SK-N-MC (cell line): ENCODE data around the gene PPIH.
"Not testable (repeated sequence)": the region's sequence is repeated elsewhere in the genome, so short reads cannot be mapped to it uniquely, and the experiment has no call there.

Source experiments
- DNase-seq: peaks from one replicate; pipeline ENCODE4 v3.0.0-alpha.2; 2011; ENCODE audit warnings: low read depth, low spot score
- H3K27ac ChIP-seq: fragments of 200-600 bp; sonication (generic); 2 replicates; pipeline ENCODE4 v1.5.1; 2016; ENCODE audit warnings: mixed run types
- H3K36me3 ChIP-seq: fragments of 200-600 bp; sonication (generic); 2 replicates; pipeline ENCODE4 v1.6.1; 2017; ENCODE audit warnings: antibody characterized with exemption, low read length, mixed read lengths; ENCODE audit not compliant: insufficient read depth
- H3K4me3 ChIP-seq: fragments of 200-600 bp; sonication (generic); 2 replicates; pipeline ENCODE4 v1.5.1; 2016
- H3K9ac ChIP-seq: fragments of 200-600 bp; sonication (generic); 2 replicates; pipeline ENCODE4 v1.8.0; 2017; ENCODE audit warnings: mixed run types, mixed read lengths; ENCODE audit not compliant: insufficient read length
- H3K9me3 ChIP-seq: fragments of 200-600 bp; sonication (generic); 2 replicates; pipeline ENCODE4 v1.6.1; 2017; ENCODE audit warnings: low read depth, mild to moderate bottlenecking, antibody characterized with exemption, low read length, moderate library complexity, mixed read lengths
- EZH2 ChIP-seq: fragments of 200-600 bp; sonication (generic); IDR thresholded peaks from one replicate; pipeline ENCODE4 v1.6.1; 2017; ENCODE audit warnings: antibody characterized with exemption
- FOXP2 ChIP-seq: optimal IDR thresholded peaks from 2 replicates; pipeline ENCODE3; 2011; ENCODE audit warnings: mild to moderate bottlenecking, moderate library complexity; ENCODE audit not compliant: insufficient read depth; ENCODE audit errors: extremely low read length, control extremely low read depth
- POLR2AphosphoS5 ChIP-seq: IDR thresholded peaks from 2 replicates; pipeline ENCODE4 v1.6.1; 2012; ENCODE audit warnings: mild to moderate bottlenecking, low read depth, low read length, borderline replicate concordance

The PPIH gene

DNA sequence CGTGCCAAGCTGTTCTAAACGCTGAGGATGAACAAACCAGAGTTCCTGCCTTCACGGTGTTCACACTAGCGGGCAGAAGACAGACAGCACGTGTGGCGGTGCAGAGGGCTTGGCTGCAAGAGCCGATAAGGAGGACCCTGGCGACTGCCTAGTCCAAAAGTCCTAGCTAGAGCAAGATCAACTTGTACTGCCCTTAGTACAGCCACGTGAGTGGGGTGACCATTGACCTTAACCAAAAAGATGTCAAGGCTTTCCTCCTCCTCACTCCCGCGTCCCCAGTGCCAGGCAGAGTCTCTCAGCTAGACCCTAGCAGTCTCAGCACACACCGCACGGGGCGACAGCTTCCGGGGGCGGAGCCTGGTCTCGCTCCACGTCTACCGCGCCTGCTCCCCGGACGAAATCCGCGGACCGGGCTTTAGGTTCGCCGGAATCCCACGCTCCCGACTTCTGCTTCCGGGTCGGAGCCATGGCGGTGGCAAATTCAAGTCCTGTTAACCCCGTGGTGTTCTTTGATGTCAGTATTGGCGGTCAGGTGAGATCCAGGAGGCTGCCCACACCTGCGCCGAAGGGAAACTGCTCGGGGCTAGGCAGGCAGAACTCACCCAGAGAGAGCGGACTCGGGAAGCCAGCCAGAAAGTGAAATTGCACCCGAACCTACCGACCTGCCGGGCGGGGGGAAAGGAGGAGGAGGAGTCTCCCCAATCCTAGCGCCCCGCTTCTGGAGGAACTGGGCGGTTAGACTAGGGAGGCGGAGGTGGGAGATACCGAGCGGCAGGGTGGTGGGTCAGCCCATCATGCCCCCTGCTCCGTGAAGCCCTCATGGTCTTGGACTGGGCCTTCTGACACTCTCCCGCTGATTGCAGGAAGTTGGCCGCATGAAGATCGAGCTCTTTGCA, at the start of gene PPIH:
Gene PPIH, plus strand, starts transcription at position 443 of the 896 bp plus-strand sequence. Its CDS starts 24 bp downstream, at position 467.
- H3K4me3 ChIP-seq = peak within 1 kb of the TSS; percentile 91
- H3K9ac ChIP-seq = peak within 1 kb of the TSS; percentile 82
- peak; percentile 52 for DNase-seq
- H3K36me3 ChIP-seq = peaks cover 33% of the 10 kb centered on the region
- peak; percentile 99 for TF ChIP-seq POLR2AphosphoS5
- no peak for TF ChIP-seq FOXP2
- H3K27ac ChIP-seq = peak within 1 kb of the TSS; percentile 52; the same call in 1 of the 2 replicates
- no peaks in the 10 kb centered on the region for H3K9me3 ChIP-seq

DNA sequence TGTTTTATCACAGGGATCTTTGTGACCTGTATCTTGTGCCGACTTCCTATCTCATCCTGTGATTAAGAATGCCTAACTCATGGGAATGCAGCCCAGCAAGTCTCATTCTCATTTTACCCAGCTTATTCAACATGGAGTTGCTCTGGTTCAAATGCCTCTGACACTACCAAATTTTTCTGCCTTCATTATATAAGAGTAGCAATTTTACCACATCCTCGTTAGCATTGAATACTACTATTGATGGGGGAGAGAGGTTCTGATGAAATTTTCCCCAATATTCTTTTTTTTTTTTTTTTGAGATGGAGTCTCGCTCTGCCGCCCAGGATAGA, 44.5 kb upstream of the PPIH start:
- TF ChIP-seq POLR2AphosphoS5 (no peak), FOXP2 (no peak), EZH2 (no peak)
- no peak overlapping the region for H3K27ac ChIP-seq
- H3K36me3 ChIP-seq = no peaks in the 10 kb centered on the region
- DNase-seq = no peak
- no peaks in the 10 kb centered on the region for H3K9me3 ChIP-seq
- H3K9ac ChIP-seq = no peak overlapping the region
- no peak overlapping the region for H3K4me3 ChIP-seq

DNA sequence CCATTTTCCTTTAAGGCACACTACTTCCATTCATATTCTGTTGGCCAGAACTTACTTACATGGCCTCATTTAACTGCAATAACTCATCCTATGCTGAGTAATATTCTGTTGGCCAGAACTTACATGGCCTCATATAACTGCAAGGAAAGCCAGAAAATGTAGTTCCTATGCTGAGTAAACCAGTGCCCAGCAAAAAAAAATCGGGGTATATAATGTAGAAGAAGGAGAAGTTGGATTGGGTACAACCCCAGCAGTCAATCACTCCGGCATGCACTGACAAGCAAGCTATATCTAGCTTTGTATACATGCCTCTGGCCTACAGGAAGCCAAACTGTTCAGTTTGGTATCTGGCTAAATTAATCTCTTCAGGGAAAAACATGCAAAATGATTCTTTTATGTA, 39.4 kb upstream of the PPIH start:
- Histone ChIP-seq H3K27ac (no peak overlapping the region), H3K9me3 (no peaks in the 10 kb centered on the region), H3K36me3 (no peaks in the 10 kb centered on the region), H3K9ac (no peak overlapping the region), H3K4me3 (no peak overlapping the region)
- TF ChIP-seq FOXP2 = no peak
- TF ChIP-seq EZH2 = no peak
- TF ChIP-seq POLR2AphosphoS5 = no peak
- DNase-seq = no peak

DNA sequence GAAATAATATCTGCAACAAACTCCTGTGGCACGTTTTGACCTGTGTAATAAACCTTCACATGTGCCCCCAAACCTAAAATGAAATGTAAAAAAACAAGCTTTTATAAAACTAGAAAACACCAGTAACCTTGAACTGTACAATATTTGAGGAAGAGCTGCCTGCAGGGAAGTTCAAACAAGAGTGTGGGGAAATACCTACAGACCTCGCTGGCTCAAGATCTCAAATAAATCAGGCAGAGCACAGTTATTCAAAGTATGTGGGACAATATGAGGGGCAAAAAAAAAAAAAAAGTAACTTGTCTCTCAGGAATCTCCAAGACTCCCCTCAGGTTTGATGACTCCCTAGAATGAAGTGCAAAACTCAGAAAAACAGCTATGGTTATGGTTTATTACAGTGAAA, 37.9 kb upstream of the PPIH start:
- TF ChIP-seq EZH2 (no peak), FOXP2 (no peak), POLR2AphosphoS5 (no peak)
- no peak for DNase-seq
- no peak overlapping the region for H3K27ac ChIP-seq
- H3K4me3 ChIP-seq = no peak overlapping the region
- H3K9me3 ChIP-seq = no peaks in the 10 kb centered on the region
- no peak overlapping the region for H3K9ac ChIP-seq
- H3K36me3 ChIP-seq = no peaks in the 10 kb centered on the region

DNA sequence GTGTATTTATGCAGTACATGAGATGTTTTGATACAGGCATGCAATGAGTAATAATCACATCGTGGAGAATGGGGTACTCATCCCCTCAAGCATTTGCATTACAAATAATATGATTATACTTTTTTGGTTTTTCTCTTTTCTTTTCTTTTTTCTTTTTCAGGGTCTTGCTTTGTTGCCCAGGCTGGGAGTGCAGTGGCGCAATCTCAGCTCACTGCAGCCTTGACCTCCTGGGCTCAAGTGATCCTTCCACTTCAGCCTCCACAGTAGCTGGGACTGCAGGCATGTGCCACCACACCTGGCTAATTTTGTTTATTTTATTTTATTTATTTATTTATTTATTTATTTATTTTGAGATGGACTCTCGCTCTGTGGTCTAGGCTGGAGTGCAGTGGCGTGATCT, 37.0 kb upstream of the PPIH start:
- H3K27ac ChIP-seq, DNase-seq, H3K36me3 ChIP-seq, H3K9me3 ChIP-seq, H3K9ac ChIP-seq, H3K4me3 ChIP-seq: not testable (repeated sequence)

DNA sequence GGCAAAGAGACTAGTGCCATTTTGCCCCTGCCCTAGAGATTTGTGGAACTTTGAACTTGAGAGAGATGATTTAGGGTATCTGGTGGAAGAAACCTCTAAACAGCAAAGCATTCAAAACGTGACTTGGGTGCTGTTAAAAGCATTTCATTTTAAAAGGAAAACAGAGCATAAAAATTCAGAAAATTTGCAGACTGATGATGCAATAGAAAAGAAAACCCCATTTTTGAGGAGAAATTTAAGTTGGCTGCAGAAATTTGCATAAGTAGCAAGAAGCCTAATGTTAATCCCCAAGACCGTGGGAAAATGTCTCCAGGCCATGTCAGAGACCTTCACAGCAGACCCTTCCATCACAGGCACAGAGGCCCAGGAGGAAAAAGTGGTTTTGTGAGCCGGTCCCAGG, 31.0 kb upstream of the PPIH start:
- H3K4me3 ChIP-seq, H3K9me3 ChIP-seq, H3K27ac ChIP-seq, DNase-seq, H3K36me3 ChIP-seq, H3K9ac ChIP-seq: not testable (repeated sequence)

DNA sequence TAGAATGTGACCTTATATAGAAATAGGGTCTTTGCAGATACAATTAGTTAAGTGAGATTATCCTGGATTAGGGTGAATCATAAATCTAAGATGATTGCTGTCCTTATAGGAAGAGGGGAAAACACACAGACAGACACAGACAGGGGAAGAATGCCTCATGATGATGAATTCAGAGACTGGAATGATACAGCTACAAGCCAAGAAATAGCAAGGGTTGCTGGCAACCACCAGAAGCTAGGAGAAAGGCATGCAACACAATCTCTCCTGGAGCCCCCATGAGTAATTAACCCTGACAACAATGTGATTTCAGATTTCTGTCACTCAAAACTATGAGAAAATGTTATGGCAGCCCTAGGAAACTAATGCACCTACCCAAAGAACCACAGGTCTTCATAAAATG, 19.1 kb upstream of the PPIH start:
- H3K27ac ChIP-seq = no peak overlapping the region
- H3K36me3 ChIP-seq = no peaks in the 10 kb centered on the region
- H3K9me3 ChIP-seq = no peaks in the 10 kb centered on the region
- H3K9ac ChIP-seq = no peak overlapping the region
- TF ChIP-seq POLR2AphosphoS5 = no peak
- no peak for TF ChIP-seq EZH2
- TF ChIP-seq FOXP2 = no peak
- DNase-seq = no peak
- H3K4me3 ChIP-seq = no peak overlapping the region

DNA sequence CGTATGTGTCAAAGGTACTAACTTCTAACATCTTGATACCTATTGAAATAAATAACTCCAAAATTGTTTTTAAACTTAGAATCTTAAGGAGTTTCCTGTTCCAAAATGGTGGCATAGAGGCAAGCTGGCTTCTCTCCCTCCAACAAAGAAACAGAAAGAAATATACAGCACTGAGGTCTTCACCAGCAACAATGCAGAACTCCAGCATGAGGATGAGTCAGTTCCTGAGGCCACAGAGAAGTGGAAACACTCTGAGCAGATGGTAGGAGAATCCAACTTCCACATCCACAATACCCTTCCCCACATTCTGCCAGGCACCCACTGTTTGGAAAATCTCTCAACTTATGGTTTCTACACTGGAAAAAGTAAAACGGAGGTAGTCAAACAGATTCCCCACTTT, 12.2 kb upstream of the PPIH start:
- Histone ChIP-seq H3K9me3 (no peaks in the 10 kb centered on the region), H3K9ac (no peak overlapping the region), H3K36me3 (no peaks in the 10 kb centered on the region), H3K4me3 (no peak overlapping the region), H3K27ac (no peak overlapping the region)
- no peak for TF ChIP-seq POLR2AphosphoS5
- no peak for TF ChIP-seq FOXP2
- no peak for TF ChIP-seq EZH2
- no peak for DNase-seq

DNA sequence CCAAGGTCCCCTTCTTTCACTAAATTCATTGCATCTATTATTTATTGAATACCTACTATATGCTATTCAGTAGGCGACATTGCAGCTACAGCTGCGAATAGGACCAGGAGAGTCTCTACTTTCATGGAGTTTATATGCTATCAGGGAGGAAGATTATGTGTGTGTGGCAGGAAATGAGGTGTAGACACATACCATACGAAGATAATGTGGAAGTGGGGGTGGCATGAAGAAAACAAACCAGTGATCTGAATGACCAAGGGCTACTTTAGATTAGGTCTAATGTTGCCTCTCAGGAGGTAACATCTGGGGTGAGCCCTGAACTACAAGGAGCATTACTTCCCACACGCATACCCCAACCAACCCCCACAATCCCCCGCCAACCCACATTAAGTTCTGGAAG, 1.0 kb upstream of the PPIH start:
- H3K9ac ChIP-seq = no peak overlapping the region
- no peak for DNase-seq
- TF ChIP-seq FOXP2 (no peak), POLR2AphosphoS5 (no peak), EZH2 (no peak)
- peak overlapping the region; percentile 91 for H3K4me3 ChIP-seq
- H3K27ac ChIP-seq = no peak overlapping the region
- H3K36me3 ChIP-seq = peaks cover 24% of the 10 kb centered on the region
- no peaks in the 10 kb centered on the region for H3K9me3 ChIP-seq
